Prostate gland (tissue), 2 donors: ENCODE results near the gene FRMPD1. TPM values are rescaled to one million over a fixed set of nuclear protein-coding genes. Genes with fewer than 3 reads are reported as not detected.
"Not testable (repeated sequence)": the region's sequence is repeated elsewhere in the genome, so short reads cannot be mapped to it uniquely, and the experiment has no call there.

ENCODE experiments used
- DNase-seq: peaks from one replicate; pipeline ENCODE4 v3.0.0-alpha.2; 2019; ENCODE audit warnings: low spot score
- H3K27ac ChIP-seq, 2 donors: fragments of 200-600 bp; sonication (generic); 2 replicates each; pipeline ENCODE4 v1.5.1; 2017 to 2019
- H3K27me3 ChIP-seq: fragments of 200-600 bp; sonication (generic); replicated peaks from 2 replicates; pipeline ENCODE4 v1.5.1; 2019; ENCODE audit not compliant: insufficient read depth
- H3K36me3 ChIP-seq, 2 donors: fragments of 200-600 bp; sonication (generic); 1 replicate in 1 of 2; 2 replicates in 1 of 2; pipeline versions ENCODE4 v1.5.1 to v1.8.1; 2017 to 2019
- H3K4me1 ChIP-seq: fragments of 200-600 bp; sonication (generic); replicated peaks from 2 replicates; pipeline ENCODE4 v1.5.1; 2019
- H3K4me3 ChIP-seq, 2 donors: fragments of 200-600 bp; sonication (generic); 2 replicates each; pipeline ENCODE4 v1.5.1; 2017 to 2019
- H3K9me3 ChIP-seq: fragments of 200-600 bp; sonication (generic); 2 replicates; pipeline ENCODE4 v1.5.1; 2017
- POLR2A ChIP-seq: fragments of 450-650 bp; IDR thresholded peaks from one replicate; pipeline ENCODE4 v1.6.1; 2016; ENCODE audit warnings: antibody characterized with exemption, mild to moderate bottlenecking
- POLR2AphosphoS5 ChIP-seq: sonication (generic); formaldehyde crosslinking; IDR thresholded peaks from one replicate; pipeline ENCODE4 v1.6.1; 2017; ENCODE audit warnings: antibody characterized with exemption
- WGBS: methylation state at CpG from one replicate; pipeline ENCODE4 v1.1.5; 2018; 5-methylcytosine and 5-hydroxymethylcytosine counted together
- intact Hi-C: fragments of 100-400 bp; cut with DNase I; formaldehyde crosslinking; loops from one replicate; pipeline ENCODE4 v1.14.2; 2022
- total RNA-seq, 2 donors: library from RNA; depleted of rRNA; stranded (reverse); fragments of >200 nt; gene quantifications; one replicate each; pipeline ENCODE4 v1.1.0, GENCODE V29; 2016
- TF ChIP-seq, protein P1 (sequence below), 4 experiments: fragments of 200-600 bp in 2 of 4; fragments of 450-650 bp in 2 of 4; sonication (generic) in 2 of 4; IDR thresholded peaks; 1 replicate in 3 of 4; 2 replicates in 1 of 4; pipeline ENCODE4 v1.5.1; 2016 to 2019; ENCODE audit warnings: antibody characterized with exemption in 4 of 4, mild to moderate bottlenecking in 2 of 4, moderate library complexity in 2 of 4

Gene FRMPD1
- total RNA-seq, 2 donors from 2014 or later, result 0.36 to 47.6 TPM

DNA sequence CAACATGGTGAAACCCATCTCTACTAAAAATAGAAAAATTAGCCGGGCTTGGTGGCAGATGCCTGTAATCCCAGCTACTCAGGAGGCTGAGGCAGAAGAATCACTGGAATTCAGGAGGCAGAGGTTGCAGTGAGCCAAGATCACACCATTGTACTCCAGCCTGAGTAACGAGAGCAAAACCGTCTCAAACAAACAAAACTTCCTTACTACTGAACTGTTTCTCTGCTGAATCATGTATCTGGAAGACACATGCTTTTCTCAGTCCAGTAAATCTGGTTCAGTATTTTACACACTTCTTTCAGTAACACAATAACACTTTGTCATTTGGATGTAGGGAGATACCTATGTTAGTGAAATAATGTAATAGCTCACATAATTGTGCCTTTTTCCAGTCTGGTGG lies 110.8 kb downstream of the FRMPD1 start:
- intact Hi-C loops, result no loop called here
- TF ChIP-seq, protein P1, sequence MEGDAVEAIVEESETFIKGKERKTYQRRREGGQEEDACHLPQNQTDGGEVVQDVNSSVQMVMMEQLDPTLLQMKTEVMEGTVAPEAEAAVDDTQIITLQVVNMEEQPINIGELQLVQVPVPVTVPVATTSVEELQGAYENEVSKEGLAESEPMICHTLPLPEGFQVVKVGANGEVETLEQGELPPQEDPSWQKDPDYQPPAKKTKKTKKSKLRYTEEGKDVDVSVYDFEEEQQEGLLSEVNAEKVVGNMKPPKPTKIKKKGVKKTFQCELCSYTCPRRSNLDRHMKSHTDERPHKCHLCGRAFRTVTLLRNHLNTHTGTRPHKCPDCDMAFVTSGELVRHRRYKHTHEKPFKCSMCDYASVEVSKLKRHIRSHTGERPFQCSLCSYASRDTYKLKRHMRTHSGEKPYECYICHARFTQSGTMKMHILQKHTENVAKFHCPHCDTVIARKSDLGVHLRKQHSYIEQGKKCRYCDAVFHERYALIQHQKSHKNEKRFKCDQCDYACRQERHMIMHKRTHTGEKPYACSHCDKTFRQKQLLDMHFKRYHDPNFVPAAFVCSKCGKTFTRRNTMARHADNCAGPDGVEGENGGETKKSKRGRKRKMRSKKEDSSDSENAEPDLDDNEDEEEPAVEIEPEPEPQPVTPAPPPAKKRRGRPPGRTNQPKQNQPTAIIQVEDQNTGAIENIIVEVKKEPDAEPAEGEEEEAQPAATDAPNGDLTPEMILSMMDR (IDR thresholded peaks at IDR 0.05), result no peak
- no peak for TF ChIP-seq POLR2A
- no peak for TF ChIP-seq POLR2AphosphoS5

DNA sequence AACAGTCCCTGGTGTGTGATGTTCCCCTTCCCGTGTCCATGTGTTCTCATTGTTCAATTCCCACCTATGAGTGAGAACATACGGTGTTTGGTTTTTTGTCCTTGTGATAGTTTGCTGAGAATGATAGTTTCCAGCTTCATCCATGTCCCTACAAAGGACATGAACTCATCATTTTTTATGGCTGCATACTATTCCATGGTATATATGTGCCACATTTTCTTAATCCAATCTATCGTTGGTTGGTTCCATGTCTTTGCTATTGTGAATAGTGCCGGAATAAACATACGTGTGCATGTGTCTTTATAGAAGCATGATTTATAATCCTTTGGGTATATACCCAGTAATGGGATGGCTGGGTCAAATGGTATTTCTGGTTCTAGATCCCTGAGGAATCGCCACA lies 114.5 kb downstream of the FRMPD1 start:
- H3K27me3 ChIP-seq, intact Hi-C loops, H3K4me3 ChIP-seq, DNase-seq, H3K36me3 ChIP-seq, H3K4me1 ChIP-seq, H3K9me3 ChIP-seq, H3K27ac ChIP-seq: not testable (repeated sequence)
- WGBS, result 82% methylated on average over 6 of the region's 6 CpGs

More for the DNA sequence above, 110.8 kb downstream of the FRMPD1 start:
- no peaks in the 10 kb centered on the region for H3K9me3 ChIP-seq
- WGBS, result 48% methylated on average over 3 of the region's 3 CpGs
- H3K27ac ChIP-seq, result no peak overlapping the region
- H3K4me1 ChIP-seq, result no peaks in the 10 kb centered on the region
- no peaks in the 10 kb centered on the region for H3K27me3 ChIP-seq
- no peak overlapping the region for H3K4me3 ChIP-seq
- DNase-seq, result no peak
- no peaks in the 10 kb centered on the region for H3K36me3 ChIP-seq

DNA sequence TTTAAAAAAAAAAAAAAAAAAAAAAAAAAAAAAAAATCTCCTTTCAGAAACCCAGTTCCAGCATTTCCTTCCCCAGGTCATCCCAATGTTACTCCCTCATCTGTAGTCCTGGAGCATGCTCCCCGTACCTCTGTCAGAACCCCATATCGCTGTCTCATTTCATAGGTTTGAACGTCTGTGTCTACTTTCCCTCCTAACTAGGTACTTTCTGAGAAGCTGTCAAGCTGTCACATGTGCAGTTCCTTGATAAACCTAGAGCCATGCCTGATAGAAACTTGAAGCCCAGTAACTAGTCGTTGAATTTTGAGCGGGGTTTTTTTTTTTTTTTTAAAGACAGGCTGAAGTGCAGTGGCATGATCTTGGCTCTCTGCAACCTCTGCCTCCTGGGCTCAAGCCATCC lies 118.6 kb downstream of the FRMPD1 start:
- H3K36me3 ChIP-seq, result no peaks in the 10 kb centered on the region
- no peaks in the 10 kb centered on the region for H3K4me1 ChIP-seq
- H3K27me3 ChIP-seq, result no peaks in the 10 kb centered on the region
- H3K9me3 ChIP-seq, result no peaks in the 10 kb centered on the region
- no peak overlapping the region for H3K4me3 ChIP-seq
- H3K27ac ChIP-seq, result no peak overlapping the region
- intact Hi-C loops, result no loop called here
- WGBS, result 69% methylated on average over 5 of the region's 5 CpGs
- DNase-seq, result no peak
- no peak for TF ChIP-seq POLR2A
- TF ChIP-seq, protein P1 (IDR thresholded peaks at IDR 0.05), result no peak
- TF ChIP-seq POLR2AphosphoS5, result no peak

DNA sequence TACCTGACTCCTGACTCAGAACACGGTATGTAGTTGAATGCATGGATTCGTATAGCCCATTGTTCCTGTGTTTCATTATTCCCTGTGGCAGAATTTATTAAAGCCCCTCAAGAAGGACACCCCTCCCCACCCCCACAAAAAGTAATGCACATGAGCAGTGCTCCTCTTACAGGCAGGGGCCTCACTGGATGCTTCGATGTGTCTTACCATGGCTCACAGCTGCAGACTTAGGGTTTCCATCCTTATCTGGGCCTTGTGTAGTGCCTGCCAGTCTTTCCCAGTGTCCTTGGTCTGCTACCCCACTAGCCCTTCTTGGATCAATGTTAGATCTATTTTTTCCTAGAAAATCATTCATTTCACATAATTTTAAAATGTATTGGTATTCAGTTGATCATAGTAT lies 119.2 kb downstream of the FRMPD1 start:
- H3K36me3 ChIP-seq, result no peaks in the 10 kb centered on the region
- no peaks in the 10 kb centered on the region for H3K4me1 ChIP-seq
- DNase-seq, result no peak
- intact Hi-C loops, result no loop called here
- no peaks in the 10 kb centered on the region for H3K9me3 ChIP-seq
- H3K4me3 ChIP-seq, result no peak overlapping the region
- TF ChIP-seq POLR2A, result no peak
- TF ChIP-seq POLR2AphosphoS5, result no peak
- TF ChIP-seq, protein P1 (IDR thresholded peaks at IDR 0.05), result no peak
- H3K27me3 ChIP-seq, result no peaks in the 10 kb centered on the region
- no peak overlapping the region for H3K27ac ChIP-seq
- WGBS, result 96% methylated on average over 3 of the region's 3 CpGs

DNA sequence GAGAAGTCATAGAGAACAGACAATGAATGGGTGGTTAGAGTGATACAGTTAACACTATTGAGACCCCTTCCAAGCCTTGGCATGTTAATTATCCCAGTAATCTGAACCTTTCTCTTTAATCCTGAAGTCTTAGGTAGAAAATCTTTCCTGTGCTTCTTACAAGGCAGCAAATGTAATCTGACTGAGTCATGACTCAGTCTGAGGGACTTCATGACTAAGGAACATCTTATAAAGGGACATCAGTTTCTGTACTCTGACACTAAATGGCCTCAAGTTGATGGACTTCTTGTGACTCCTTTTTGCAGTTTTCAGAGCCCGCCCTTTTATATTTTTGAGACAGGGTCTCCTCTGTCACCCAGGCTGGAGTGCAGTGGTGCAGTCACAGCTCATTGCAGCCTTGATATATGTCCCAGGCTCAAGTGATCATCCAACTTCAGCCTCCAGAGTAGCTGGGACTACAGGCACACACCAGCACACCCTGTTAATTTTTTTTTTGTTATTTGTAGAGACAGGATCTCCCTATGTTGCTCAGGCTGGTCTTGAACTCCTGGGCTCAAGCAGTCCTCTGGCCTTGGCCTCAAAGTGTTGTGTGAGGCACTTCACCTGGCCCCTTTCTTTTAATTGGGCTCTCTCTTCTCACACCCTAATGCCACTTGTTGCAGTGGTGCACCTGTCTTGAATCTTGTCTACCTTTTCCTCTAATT lies 124.6 kb downstream of the FRMPD1 start:
- Histone ChIP-seq H3K9me3 (no peaks in the 10 kb centered on the region), H3K27me3 (no peaks in the 10 kb centered on the region), H3K4me1 (no peaks in the 10 kb centered on the region), H3K36me3 (peaks cover 0 to 12% of the 10 kb centered on the region in 2 donors), H3K4me3 (no peak overlapping the region), H3K27ac (no peak overlapping the region)
- intact Hi-C loops, result no loop called here
- TF ChIP-seq, protein P1 (IDR thresholded peaks at IDR 0.05), result no peak
- TF ChIP-seq POLR2A (no peak), POLR2AphosphoS5 (no peak)
- WGBS, result 100% methylated on average over 1 of the region's 1 CpG
- no peak for DNase-seq
